CD14-positive monocyte (primary cell): Measurements from ENCODE around the gene CCDC13. TPM values are rescaled to one million over a fixed set of nuclear protein-coding genes. Genes with fewer than 3 reads are reported as not detected.

Experiments
- DNase-seq, 3 donors: peaks; one replicate each; pipeline ENCODE4 v3.0.0-alpha.2; 2011 to 2022
- H2AFZ ChIP-seq: 2 replicates; pipeline ENCODE4 v1.6.0; 2012; ENCODE audit warnings: mild to moderate bottlenecking, low read depth, low read length, inconsistent platforms; ENCODE audit not compliant: insufficient read depth, poor library complexity, severe bottlenecking
- H3K27ac ChIP-seq, 2 donors: 1 replicate in 1 of 2; 2 replicates in 1 of 2; pipeline ENCODE4 v1.5.1; 2012 to 2013; ENCODE audit warnings: low read length in 2 of 2, control low read depth in 1 of 2, inconsistent platforms in 1 of 2, low read depth in 1 of 2, mild to moderate bottlenecking in 1 of 2
- H3K27me3 ChIP-seq, 2 donors: one replicate each; pipeline versions ENCODE4 v1.6.0 to v1.6.1; 2011 to 2013; ENCODE audit warnings: low read length in 2 of 2; ENCODE audit not compliant: control insufficient read depth in 2 of 2, insufficient read depth in 2 of 2
- H3K36me3 ChIP-seq, 2 donors: replicated peaks in 1 of 2; 1 replicate in 1 of 2; 2 replicates in 1 of 2; pipeline versions ENCODE4 v1.5.1 to v1.6.1; 2012 to 2013; ENCODE audit warnings: low read length in 2 of 2, control low read depth in 1 of 2, inconsistent platforms in 1 of 2, mild to moderate bottlenecking in 1 of 2; ENCODE audit not compliant: insufficient read depth in 2 of 2, control insufficient read depth in 1 of 2
- H3K4me1 ChIP-seq, 2 donors: 1 replicate in 1 of 2; 2 replicates in 1 of 2; pipeline versions ENCODE4 v1.5.1 to v1.6.1; 2012 to 2013; ENCODE audit warnings: low read length in 2 of 2, control low read depth in 1 of 2, inconsistent platforms in 1 of 2, mild to moderate bottlenecking in 1 of 2, moderate library complexity in 1 of 2; ENCODE audit not compliant: insufficient read depth in 2 of 2, control insufficient read depth in 1 of 2
- H3K4me2 ChIP-seq: replicated peaks from 2 replicates; pipeline ENCODE3; 2012; ENCODE audit warnings: low read length, moderate library complexity, mild to moderate bottlenecking; ENCODE audit not compliant: poor library complexity, severe bottlenecking; ENCODE audit errors: extremely low read depth
- H3K4me3 ChIP-seq, 3 experiments: fragments of 200-600 bp in 1 of 3; sonication (generic) in 1 of 3; replicated peaks in 1 of 3; 1 replicate in 2 of 3; 2 replicates in 1 of 3; pipeline ENCODE4 v1.5.1; 2011 to 2013; ENCODE audit warnings: low read length in 3 of 3, mild to moderate bottlenecking in 3 of 3, control low read depth in 2 of 3, low read depth in 2 of 3, inconsistent platforms in 1 of 3, moderate library complexity in 1 of 3
- H3K79me2 ChIP-seq: 2 replicates; pipeline ENCODE4 v1.6.0; 2012; ENCODE audit warnings: mild to moderate bottlenecking, control low read depth, inconsistent platforms, low read length, moderate library complexity; ENCODE audit not compliant: insufficient read depth
- H3K9ac ChIP-seq: 2 replicates; pipeline ENCODE4 v1.6.0; 2017; ENCODE audit warnings: low read length, mild to moderate bottlenecking; ENCODE audit not compliant: insufficient read depth, poor library complexity, severe bottlenecking
- H3K9me3 ChIP-seq, 2 donors: replicated peaks in 1 of 2; 1 replicate in 1 of 2; 2 replicates in 1 of 2; pipeline versions ENCODE4 v1.5.1 to v1.6.1; 2012 to 2013; ENCODE audit warnings: low read length in 2 of 2, control low read depth in 1 of 2; ENCODE audit not compliant: control insufficient read depth in 1 of 2, insufficient read depth in 1 of 2
- H4K20me1 ChIP-seq: 2 replicates; pipeline ENCODE4 v1.6.0; 2012; ENCODE audit warnings: mild to moderate bottlenecking, low read length, control low read depth, moderate library complexity; ENCODE audit not compliant: insufficient read depth
- H3K27ac Mint-ChIP-seq, 7 donors: one replicate each; pipeline ENCODE4 v1.8.0; 2020; ENCODE audit warnings: mild to moderate bottlenecking in 7 of 7, mixed read lengths in 7 of 7, moderate library complexity in 6 of 7, inconsistent platforms in 2 of 7
- H3K27me3 Mint-ChIP-seq, 3 donors: one replicate each; pipeline ENCODE4 v1.8.0; 2021 to 2022; ENCODE audit warnings: low read depth in 3 of 3, mild to moderate bottlenecking in 3 of 3, mixed read lengths in 3 of 3, moderate library complexity in 3 of 3, inconsistent platforms in 1 of 3
- H3K36me3 Mint-ChIP-seq, 2 donors: one replicate each; pipeline ENCODE4 v1.8.0; 2020; ENCODE audit warnings: mixed read lengths in 2 of 2, inconsistent platforms in 1 of 2, mild to moderate bottlenecking in 1 of 2
- H3K4me1 Mint-ChIP-seq: one replicate; pipeline ENCODE4 v1.8.0; 2020; ENCODE audit warnings: mild to moderate bottlenecking, mixed read lengths
- H3K4me3 Mint-ChIP-seq, 2 donors: one replicate each; pipeline ENCODE4 v1.8.0; 2020; ENCODE audit warnings: mild to moderate bottlenecking in 2 of 2, mixed read lengths in 2 of 2, moderate library complexity in 1 of 2
- H3K9me3 Mint-ChIP-seq, 7 donors: one replicate each; pipeline ENCODE4 v1.8.0; 2020 to 2022; ENCODE audit warnings: mixed read lengths in 7 of 7, mild to moderate bottlenecking in 6 of 7, moderate library complexity in 6 of 7, inconsistent platforms in 2 of 7
- CTCF ChIP-seq: fragments of 200-600 bp; IDR thresholded peaks from one replicate; pipeline ENCODE4 v1.8.0; 2022; ENCODE audit warnings: antibody characterized with exemption, mild to moderate bottlenecking
- WGBS: methylation state at CpG from one replicate; pipeline ENCODE4 v1.1.5; 2013; ENCODE audit warnings: missing lambda C conversion rate; ENCODE audit not compliant: insufficient coverage; 5-methylcytosine and 5-hydroxymethylcytosine counted together
- intact Hi-C, 2 donors: fragments of 100-400 bp; cut with micrococcal nuclease; formaldehyde crosslinking; loops; one replicate each; pipeline versions ENCODE4 v1.15.0 to v1.15.1; 2023
- polyA plus RNA-seq, 3 donors: library from polyadenylated mRNA; depleted of rRNA in 1 of 3; unstranded in 2 of 3; stranded (reverse) in 1 of 3; fragments of 300-500 nt in 2 of 3; fragments of >200 nt in 1 of 3; fragmentation: Illumina TruSeq in 2 of 3; gene quantifications; 1 replicate in 2 of 3; 2 replicates in 1 of 3; pipeline ENCODE4 v1.2.3, GENCODE V29; 2012 to 2021

CCDC13 gene
- polyA plus RNA-seq, 3 donors, result 0.97 to 2.4 (median 1.8) TPM

GRCh38 chr3:42763021-42763420, 10.0 kb downstream of the CCDC13 start:
- intact Hi-C loops, result loop anchor here in 1 of 2 donors (1.0 to 10.0 kb wide), 2 partner anchors 9 to 158 kb away; partner anchors contain the start of gene NKTR
- peaks cover 0 to 6% of the 10 kb centered on the region in 2 donors for H3K36me3 Mint-ChIP-seq
- peak overlapping the region in 1 of 3 experiments; percentile 49 for H3K4me3 ChIP-seq
- DNase-seq, result peak in 1 of 3 donors; percentile 36
- no peaks in the 10 kb centered on the region for H3K79me2 ChIP-seq
- H3K9me3 Mint-ChIP-seq, result peaks cover 0 to 6% (median 0%) of the 10 kb centered on the region in 7 donors
- H4K20me1 ChIP-seq, result no peaks in the 10 kb centered on the region
- no peaks in the 10 kb centered on the region for H3K9me3 ChIP-seq
- H3K4me1 ChIP-seq, result peaks cover 67 to 75% of the 10 kb centered on the region in 2 donors
- peak overlapping the region; percentile 57 for H3K4me2 ChIP-seq
- peaks cover 0 to 2% (median 0%) of the 10 kb centered on the region in 3 donors for H3K27me3 Mint-ChIP-seq
- H3K27me3 ChIP-seq, result no peaks in the 10 kb centered on the region
- peak overlapping the region; percentile 20 for H3K9ac ChIP-seq
- H3K27ac ChIP-seq, result peak overlapping the region; percentile 74 to 87
- H3K4me1 Mint-ChIP-seq, result peaks cover 73% of the 10 kb centered on the region
- TF ChIP-seq CTCF, result no peak
- WGBS, result 14% methylated on average over 1 of the region's 2 CpGs
- H3K4me3 Mint-ChIP-seq, result no peak overlapping the region
- H2AFZ ChIP-seq, result peak overlapping the region; percentile 17
- H3K36me3 ChIP-seq, result no peaks in the 10 kb centered on the region
- H3K27ac Mint-ChIP-seq, result peak overlapping the region; percentile 96 to 99 (median 98)

GRCh38 chr3:42762046-42762724, 10.9 kb downstream of the CCDC13 start:
- peak overlapping the region in 1 of 3 experiments; percentile 49 for H3K4me3 ChIP-seq
- H3K9ac ChIP-seq, result peak overlapping the region; percentile 20
- H3K27me3 ChIP-seq, result no peaks in the 10 kb centered on the region
- peak overlapping the region; percentile 57 for H3K4me2 ChIP-seq
- H3K27ac Mint-ChIP-seq, result peak overlapping the region; percentile 96 to 99 (median 98)
- peaks cover 0 to 6% of the 10 kb centered on the region in 2 donors for H3K36me3 Mint-ChIP-seq
- H4K20me1 ChIP-seq, result no peaks in the 10 kb centered on the region
- H3K4me1 Mint-ChIP-seq, result peaks cover 72% of the 10 kb centered on the region
- WGBS, result 33% methylated on average over 1 of the region's 6 CpGs
- no peaks in the 10 kb centered on the region for H3K36me3 ChIP-seq
- intact Hi-C loops, result loop anchor here in 1 of 2 donors (10.0 kb wide), 1 partner anchor 157 kb away; the partner anchor contains the start of gene NKTR
- H3K79me2 ChIP-seq, result no peaks in the 10 kb centered on the region
- H3K9me3 ChIP-seq, result no peaks in the 10 kb centered on the region
- DNase-seq, result peak; percentile 80 to 93 (median 86)
- TF ChIP-seq CTCF, result no peak
- H3K4me3 Mint-ChIP-seq, result peak overlapping the region in 1 of 2 donors; percentile 69
- H3K4me1 ChIP-seq, result peaks cover 67 to 75% of the 10 kb centered on the region in 2 donors
- no peak overlapping the region for H2AFZ ChIP-seq
- H3K9me3 Mint-ChIP-seq, result peaks cover 0 to 6% (median 0%) of the 10 kb centered on the region in 7 donors
- peaks cover 0 to 2% (median 2%) of the 10 kb centered on the region in 3 donors for H3K27me3 Mint-ChIP-seq
- peak overlapping the region; percentile 74 to 87 for H3K27ac ChIP-seq
